GM18907 (cell line): Measurements from ENCODE around the gene GALNT17.

Experiments used
- ATAC-seq: cut with Tn5 transposase; IDR thresholded peaks from one replicate; pipeline ENCODE4 v1.9.1; 2021; ENCODE audit warnings: mild to moderate bottlenecking, moderate library complexity; ENCODE audit not compliant: unreplicated experiment

GALNT17 gene

DNA sequence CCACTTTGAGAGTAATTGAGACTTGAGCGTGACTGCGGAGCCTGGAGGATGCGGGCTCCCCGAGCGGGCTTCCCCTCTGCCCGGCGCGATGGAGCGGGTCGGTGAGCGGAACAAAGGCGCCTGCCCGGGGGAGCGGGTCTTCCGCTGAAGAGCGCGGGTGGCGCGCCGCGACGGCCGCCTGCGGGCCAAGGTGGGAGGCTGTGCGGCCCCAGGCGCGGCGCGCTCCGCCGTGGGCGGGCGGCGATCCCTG is at the start of gene GALNT17:
Gene GALNT17 (plus strand): TSS at position 18 of the 250 bp plus-strand sequence.
- ATAC-seq = no peak

DNA sequence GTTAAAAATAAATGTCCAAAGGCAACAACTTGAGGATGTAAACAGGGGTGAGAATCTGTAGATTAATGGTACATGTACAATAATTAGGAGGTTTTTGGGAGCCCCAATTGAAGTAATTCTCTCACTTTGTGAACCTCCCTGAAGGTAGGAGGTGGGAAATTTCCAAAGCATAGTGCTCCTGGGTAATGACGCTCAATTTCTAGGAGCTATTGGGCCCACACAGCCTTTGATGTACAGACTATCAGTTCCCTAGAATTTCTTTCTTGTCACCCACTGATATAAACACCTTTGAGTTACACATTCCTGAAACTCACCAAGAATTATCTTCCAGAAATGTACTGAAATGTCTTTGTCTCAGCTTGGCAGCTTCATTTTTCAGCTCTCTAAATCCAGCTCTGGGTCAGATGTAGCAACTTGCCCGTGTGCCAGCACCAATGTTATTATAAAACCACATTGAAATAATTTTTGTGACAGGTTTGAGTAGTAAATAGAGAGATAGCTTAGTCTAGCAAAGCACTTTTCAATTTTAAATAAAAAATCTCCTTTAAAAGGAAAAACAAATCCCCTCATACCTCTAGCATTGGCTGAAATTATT is 36.6 kb upstream of the GALNT17 start:
- ATAC-seq = no peak

DNA sequence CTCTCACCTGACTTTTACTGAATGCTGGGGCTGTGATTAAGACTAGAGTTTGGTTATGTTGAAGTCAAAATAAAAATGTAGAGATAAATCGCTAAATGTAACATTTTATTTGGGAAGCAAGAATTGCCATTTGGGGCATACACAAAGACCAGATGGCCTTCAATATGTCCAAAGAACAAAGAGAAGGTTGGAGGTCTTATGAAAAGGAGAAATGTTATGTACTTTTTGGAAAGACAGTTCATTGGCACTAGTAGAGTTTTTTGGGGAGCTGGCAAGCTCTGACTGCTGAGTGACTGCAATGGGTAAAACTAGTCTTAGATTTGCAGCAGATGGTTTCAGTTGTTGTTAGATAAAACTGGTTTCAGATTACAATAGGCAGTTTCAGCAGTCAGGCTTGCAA is 35.6 kb upstream of the GALNT17 start:
- ATAC-seq = no peak

DNA sequence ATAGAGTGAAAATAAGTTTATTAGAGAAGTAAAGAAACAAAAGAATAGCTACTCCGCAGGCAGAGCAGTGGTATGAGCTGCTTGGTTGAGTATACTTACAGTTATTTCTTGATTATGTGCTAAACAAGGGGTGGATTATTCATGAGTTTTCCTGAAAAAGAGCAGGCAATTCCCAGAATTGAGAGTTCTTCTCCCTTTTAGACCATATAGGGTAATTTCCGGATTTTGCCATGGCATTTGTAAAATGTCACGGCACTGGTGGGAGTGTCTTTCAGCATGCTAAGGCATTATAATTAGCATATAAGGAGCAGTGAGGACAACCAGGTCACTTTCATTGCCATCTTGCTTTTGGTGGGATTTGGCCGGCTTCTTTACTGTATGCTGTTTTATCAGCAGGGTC is 25.7 kb upstream of the GALNT17 start:
- no peak for ATAC-seq

- ATAC-seq = no peak
Measured at GRCh38 chr7:71112436-71112835, 19.5 kb upstream of the GALNT17 start.

DNA sequence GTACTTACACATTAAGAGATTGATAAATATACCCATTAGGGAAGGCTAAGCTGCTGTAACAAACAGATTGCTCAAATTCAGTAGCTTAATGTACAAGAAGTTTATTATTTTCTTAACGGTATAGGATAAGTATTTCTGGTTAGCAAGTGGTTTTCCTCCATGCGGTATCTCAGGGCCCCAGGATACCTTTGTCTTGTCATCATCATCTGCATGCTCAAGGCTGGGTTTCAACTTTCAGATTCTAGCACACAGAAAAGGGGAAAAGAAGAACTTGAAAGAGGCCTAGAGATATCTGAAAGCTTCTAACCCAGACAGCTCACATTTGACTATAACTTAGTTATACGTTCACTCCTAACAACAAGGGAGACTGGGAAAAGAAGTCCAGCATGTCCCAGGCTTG is 11.8 kb upstream of the GALNT17 start:
- ATAC-seq = no peak

GRCh38 chr7:71129126-71129525 is 2.8 kb upstream of the GALNT17 start:
- ATAC-seq = no peak

DNA sequence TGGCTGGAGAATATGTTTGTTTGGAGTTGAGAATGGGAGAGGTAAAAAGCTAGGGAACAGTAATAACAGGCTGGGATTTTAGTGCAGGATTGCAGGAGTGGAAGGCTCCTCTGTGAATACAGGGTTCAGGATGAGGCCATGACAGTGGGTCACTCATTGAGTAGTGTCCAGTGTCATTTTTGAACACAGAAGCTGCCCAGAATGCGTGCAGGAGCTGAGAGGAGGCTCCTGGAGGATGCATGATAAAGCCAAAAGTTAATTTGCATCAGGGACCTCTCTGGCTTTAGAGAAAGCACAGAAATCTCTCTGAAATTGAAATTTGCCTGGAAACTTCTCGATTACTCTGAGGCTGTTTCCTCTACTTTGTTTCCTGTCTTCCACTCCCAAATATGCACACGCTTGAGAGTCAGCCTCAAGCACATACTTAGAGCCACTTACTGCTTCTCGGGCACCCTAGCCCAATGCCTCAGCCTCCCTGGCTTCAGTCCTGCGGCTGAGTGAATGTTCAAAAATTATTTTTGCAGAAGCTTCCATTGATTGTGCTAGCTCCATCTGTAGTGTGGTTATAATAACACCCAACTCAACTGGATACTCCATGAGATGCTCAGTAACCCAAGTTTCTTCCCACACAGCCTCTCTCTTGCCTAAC is 1.8 kb upstream of the GALNT17 start:
- no peak for ATAC-seq

DNA sequence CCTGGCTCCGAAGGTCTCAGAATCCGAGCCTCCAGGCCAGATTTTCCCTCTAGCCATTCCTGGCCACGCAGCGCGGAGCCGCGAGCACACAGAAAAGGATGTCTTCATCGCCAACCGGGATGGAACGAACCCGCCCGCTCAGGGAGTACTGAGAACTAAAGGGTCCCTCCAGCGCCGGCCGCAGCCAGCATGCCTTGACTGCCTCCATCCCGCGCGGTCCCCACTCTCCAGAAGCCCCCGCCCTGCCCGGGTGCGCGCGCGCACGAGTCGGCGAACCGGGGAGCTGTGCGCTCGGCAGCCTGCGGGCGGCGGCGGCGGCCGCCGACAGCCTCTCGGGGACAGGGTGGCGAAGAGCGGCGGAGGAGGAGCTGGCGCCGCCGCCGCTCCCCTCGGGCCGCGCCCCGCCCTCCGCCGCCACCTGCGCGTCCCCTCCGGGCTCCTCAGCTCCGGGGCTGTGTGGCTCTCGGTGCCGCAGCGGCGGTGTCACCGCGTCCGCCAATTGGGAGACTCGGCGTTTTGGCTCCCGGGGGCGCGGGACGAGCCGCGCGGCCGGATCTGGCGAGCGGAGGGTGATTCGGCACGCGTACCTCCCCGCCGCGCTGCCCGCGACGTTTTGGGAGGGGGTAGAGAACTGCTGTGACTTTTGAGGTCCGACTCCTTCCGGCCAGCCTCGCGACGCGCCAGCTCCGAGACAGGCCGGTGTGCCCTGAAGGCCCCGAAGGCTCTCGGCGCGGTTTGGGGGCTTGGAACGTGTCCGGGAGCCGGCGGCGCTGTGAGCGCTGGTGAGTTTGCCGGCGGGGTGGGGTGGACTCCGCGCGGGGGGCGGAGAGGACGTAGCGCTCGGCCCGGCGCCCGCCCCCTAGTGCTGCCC is 453 bp upstream of the GALNT17 start:
- no peak for ATAC-seq

GRCh38 chr7:71132377-71133231 is 660 bp downstream of the GALNT17 start:
- no peak for ATAC-seq

- ATAC-seq = no peak
Measured at GRCh38 chr7:71133232-71133622, 1.3 kb downstream of the GALNT17 start.

GRCh38 chr7:71133856-71134255 is 1.9 kb downstream of the GALNT17 start:
- no peak for ATAC-seq

- no peak for ATAC-seq
Measured at GRCh38 chr7:71135116-71135515, 3.2 kb downstream of the GALNT17 start.

DNA sequence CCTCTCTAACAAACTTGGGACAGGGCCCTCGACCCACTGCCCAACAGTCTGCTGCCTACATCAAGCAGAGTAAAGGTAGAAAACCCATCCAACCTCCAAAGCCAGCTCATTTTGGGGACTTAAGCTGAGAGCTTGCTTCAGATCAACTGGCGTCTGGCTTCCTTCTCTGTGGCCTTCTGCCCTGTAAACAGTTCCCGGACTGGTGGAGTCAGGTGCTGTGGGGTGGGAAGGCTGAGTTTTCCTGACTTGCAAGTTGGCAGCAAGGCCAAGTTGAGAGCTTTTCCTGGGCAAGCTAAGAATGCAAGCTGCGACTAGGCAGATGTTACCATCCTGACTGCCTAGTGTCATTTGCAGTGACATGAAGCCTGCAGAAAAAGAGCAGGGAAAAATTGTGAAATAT is 3.7 kb downstream of the GALNT17 start:
- no peak for ATAC-seq

DNA sequence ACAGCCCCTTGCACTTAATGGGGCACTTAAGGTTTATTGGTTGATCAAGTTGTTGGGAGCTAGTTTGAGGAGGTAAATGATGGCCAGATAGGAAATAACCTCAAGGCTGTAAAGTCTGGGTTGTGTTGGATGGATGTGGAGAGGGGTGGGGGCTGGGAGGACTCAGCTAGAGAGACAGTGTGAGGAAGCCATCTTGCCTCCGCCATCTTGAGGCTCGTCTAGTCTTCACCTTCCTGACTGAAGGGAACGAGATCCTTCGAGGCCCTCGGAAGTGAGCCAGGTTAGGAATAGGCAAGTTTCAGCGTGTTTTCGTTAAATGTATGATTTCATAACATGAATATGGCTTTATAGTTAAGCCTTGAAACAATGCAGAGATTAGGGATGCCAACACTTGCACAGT is 5.5 kb downstream of the GALNT17 start:
- ATAC-seq = no peak

- ATAC-seq = no peak
Measured at GRCh38 chr7:71140264-71140663, 8.3 kb downstream of the GALNT17 start.

GRCh38 chr7:71144963-71145362 is 13.0 kb downstream of the GALNT17 start:
- ATAC-seq = no peak

DNA sequence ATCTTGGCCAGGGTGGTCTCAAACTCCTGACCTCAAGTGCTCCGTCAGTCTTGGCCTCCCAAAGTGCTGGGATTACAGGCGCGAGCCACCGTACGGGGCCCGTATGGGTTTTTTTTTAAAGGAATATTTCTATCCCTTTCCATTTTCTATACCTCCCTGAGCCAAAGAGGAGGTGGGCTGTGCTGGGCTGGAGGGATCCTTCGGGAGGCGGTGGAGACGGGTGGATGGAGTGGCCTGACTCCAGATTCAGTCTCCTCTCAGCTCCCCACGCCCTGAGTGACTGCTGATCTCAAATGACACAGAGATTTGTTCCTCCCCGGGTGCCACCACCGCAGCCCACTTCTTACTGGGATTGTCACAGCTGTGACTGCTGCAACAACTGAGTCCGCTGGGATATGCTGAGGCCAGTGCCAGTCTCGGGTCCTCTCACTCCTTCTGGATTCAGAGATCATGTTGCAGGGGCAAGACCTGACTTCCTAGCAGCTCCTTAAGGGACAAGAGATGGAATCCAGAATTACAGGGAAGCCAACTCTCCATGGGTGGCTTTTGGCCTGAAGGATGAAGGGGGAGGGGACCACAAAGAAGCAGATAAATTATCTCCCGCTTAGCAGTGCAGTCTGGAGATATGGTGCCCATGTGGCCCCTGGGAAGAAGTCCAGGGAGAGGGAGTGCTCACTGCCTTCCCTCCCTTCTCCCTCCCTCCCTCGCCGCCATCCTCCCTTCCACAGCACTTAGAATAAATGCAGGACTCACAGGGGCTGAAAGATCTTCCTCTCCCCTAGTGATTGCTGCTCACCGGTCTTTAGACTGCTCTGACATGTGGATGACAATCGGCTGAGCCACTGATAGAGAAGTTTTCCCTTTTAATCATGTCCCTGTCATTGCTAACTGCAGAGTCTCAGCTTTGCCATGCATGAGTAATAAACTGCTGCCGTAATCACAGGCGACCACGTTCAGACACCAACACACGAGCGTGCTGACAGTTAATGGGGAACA is 14.3 kb downstream of the GALNT17 start:
- no peak for ATAC-seq

GRCh38 chr7:71148098-71148497 is 16.2 kb downstream of the GALNT17 start:
- ATAC-seq = no peak

DNA sequence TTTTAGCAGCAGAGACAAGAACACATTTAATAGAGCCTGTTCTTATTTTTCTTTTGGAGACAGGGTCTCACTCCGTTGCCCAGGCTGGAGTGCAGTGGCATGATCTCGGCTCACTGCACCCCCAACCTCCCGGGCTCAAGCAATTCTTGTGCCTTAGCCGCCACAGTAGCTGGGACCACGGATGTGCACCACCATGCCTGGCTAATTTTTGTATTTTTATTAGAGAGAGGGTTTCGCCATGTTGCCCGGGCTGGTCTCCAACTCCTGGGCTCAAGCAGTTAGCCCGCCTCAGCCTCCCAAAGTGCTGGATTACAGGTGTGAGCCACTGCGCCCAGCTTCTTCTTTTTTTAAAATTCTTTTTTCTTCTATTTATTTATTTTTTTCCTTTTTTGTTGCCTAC is 23.3 kb downstream of the GALNT17 start:
- ATAC-seq = no peak
